ENCODE measurements around the gene PTGFRN. TPM values are rescaled to one million over a fixed set of nuclear protein-coding genes. Genes with fewer than 3 reads are reported as not detected.

Gene PTGFRN
- total RNA-seq, 1 donor from 2014 or later, result 53.2 TPM

DNA sequence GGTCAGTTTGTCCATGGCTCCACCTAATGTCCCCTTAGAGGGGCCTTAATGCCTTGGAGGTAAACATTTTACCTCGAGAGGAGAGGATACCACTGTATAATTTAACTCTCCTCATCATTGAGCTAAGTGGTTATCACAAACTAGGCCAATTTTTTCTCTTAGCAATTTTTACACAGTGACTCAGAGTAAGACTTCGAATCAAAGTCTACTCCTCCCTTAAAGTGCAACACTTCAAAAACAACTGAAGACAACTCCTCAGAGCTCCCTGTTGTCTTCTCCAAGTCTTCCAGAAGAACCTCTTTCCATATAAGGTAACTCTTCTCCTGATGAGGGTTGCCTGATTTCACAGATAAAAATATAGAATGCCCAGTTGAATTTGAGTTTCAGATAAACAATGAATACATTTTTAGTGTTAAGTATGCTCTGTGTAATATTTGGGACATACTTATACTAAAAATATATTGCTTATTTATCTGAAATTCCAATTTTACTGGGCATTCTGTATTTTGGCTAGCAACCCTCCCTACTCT, 4.9 kb upstream of the PTGFRN start:
- H2AFZ ChIP-seq (replicated peaks), result no peak overlapping the region
- no peaks in the 10 kb centered on the region for H3K9me3 ChIP-seq (ENCODE audit: low read depth)
- H3K27me3 ChIP-seq, result peaks cover 4% of the 10 kb centered on the region
- H3K27ac ChIP-seq, result no peak overlapping the region
- H3K9ac ChIP-seq, result no peak overlapping the region
- TF ChIP-seq EZH2 (IDR thresholded peaks at IDR 0.05), result no peak
- TF ChIP-seq CTCF (IDR thresholded peaks at IDR 0.05), result no peak
- TF ChIP-seq EZH2phosphoT487 (IDR thresholded peaks at IDR 0.05), result no peak
- H3K4me1 ChIP-seq, result peaks cover 8% of the 10 kb centered on the region
- H3F3A ChIP-seq (ENCODE audit: low read depth), result peaks cover 10% of the 10 kb centered on the region
- no peak overlapping the region for H3K27ac Mint-ChIP-seq
- H3K79me2 ChIP-seq (ENCODE audit: low read depth), result no peaks in the 10 kb centered on the region
- no peak overlapping the region for H3K4me2 ChIP-seq
- H3K9me3 Mint-ChIP-seq, result no peaks in the 10 kb centered on the region
- peaks cover 9% of the 10 kb centered on the region for H3K4me1 Mint-ChIP-seq
- H3K4me3 ChIP-seq, result no peak overlapping the region
- no peak overlapping the region for H3K4me3 Mint-ChIP-seq
- H3K27me3 Mint-ChIP-seq (ENCODE audit: insufficient read depth, low read depth), result peaks cover 2% of the 10 kb centered on the region
- DNase-seq (ENCODE audit: low spot score), result no peak
- H4K20me1 ChIP-seq (ENCODE audit: low read depth), result no peaks in the 10 kb centered on the region
- H3K36me3 ChIP-seq, result no peaks in the 10 kb centered on the region
- H3K36me3 Mint-ChIP-seq, result no peaks in the 10 kb centered on the region

DNA sequence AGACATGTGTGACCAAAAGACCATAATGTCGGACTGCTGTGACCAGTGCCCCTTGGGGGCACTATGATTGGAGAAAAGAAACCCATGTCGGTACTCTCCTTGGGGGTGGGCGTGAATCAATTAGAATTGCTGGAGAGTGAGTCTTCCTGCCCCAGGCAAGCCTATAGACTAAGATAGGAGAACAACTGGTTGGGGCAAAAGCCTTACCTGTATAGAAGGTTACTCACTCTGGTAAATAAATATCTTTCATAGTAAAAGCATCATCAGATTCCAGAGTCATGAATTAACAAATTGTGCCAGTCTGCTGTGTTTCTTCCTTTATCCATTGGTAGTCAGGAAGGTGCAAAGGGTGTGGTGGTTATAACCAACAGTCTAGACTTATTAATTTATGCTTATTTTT, 2.9 kb upstream of the PTGFRN start:
- Mint-ChIP-seq H3K9me3 (no peaks in the 10 kb centered on the region), H3K27ac (no peak overlapping the region), H3K4me3 (no peak overlapping the region), H3K36me3 (no peaks in the 10 kb centered on the region), H3K4me1 (peaks cover 9% of the 10 kb centered on the region), H3K27me3 (ENCODE audit: insufficient read depth, low read depth) (peaks cover 2% of the 10 kb centered on the region)
- H3K4me3 ChIP-seq, result no peak overlapping the region
- peaks cover 10% of the 10 kb centered on the region for H3F3A ChIP-seq (ENCODE audit: low read depth)
- peaks cover 4% of the 10 kb centered on the region for H3K27me3 ChIP-seq
- H3K4me1 ChIP-seq, result peaks cover 18% of the 10 kb centered on the region
- no peak overlapping the region for H3K27ac ChIP-seq
- H2AFZ ChIP-seq (replicated peaks), result no peak overlapping the region
- no peak for DNase-seq (ENCODE audit: low spot score)
- H4K20me1 ChIP-seq (ENCODE audit: low read depth), result peaks cover 9% of the 10 kb centered on the region
- H3K36me3 ChIP-seq, result no peaks in the 10 kb centered on the region
- H3K4me2 ChIP-seq, result no peak overlapping the region
- peaks cover 15% of the 10 kb centered on the region for H3K79me2 ChIP-seq (ENCODE audit: low read depth)
- no peak for TF ChIP-seq EZH2phosphoT487 (IDR thresholded peaks at IDR 0.05)
- TF ChIP-seq EZH2 (IDR thresholded peaks at IDR 0.05), result no peak
- no peak for TF ChIP-seq CTCF (IDR thresholded peaks at IDR 0.05)
- no peaks in the 10 kb centered on the region for H3K9me3 ChIP-seq (ENCODE audit: low read depth)
- H3K9ac ChIP-seq, result no peak overlapping the region

DNA sequence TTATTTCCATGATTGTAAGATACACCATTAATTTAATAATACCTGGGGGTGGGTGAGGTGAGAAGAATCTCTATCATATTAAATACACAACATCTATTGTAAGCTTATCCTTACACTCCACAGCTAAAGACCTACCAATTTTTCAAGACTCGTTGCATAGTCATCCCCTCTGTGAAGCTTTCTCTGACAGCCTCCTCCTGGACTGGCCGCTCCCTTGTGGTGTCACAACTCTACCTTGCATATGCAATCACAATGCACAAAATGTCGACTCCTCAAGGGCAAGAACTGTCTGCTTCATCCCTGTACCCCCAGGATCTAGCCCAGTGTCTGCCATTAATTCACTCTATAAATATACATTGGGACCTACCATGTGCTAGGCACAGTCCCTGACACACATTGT, 2.4 kb upstream of the PTGFRN start:
- Mint-ChIP-seq H3K4me3 (no peak overlapping the region), H3K27ac (no peak overlapping the region), H3K27me3 (ENCODE audit: insufficient read depth, low read depth) (peaks cover 2% of the 10 kb centered on the region), H3K36me3 (no peaks in the 10 kb centered on the region), H3K4me1 (peaks cover 9% of the 10 kb centered on the region), H3K9me3 (no peaks in the 10 kb centered on the region)
- Histone ChIP-seq H3K79me2 (ENCODE audit: low read depth) (peaks cover 20% of the 10 kb centered on the region), H3K27me3 (peaks cover 4% of the 10 kb centered on the region), H2AFZ (replicated peaks) (no peak overlapping the region), H3F3A (ENCODE audit: low read depth) (peaks cover 10% of the 10 kb centered on the region), H3K4me3 (no peak overlapping the region), H3K9me3 (ENCODE audit: low read depth) (no peaks in the 10 kb centered on the region), H3K4me2 (no peak overlapping the region), H3K9ac (no peak overlapping the region), H4K20me1 (ENCODE audit: low read depth) (peaks cover 14% of the 10 kb centered on the region), H3K27ac (no peak overlapping the region), H3K4me1 (peaks cover 24% of the 10 kb centered on the region), H3K36me3 (no peaks in the 10 kb centered on the region)
- no peak for DNase-seq (ENCODE audit: low spot score)
- TF ChIP-seq EZH2 (IDR thresholded peaks at IDR 0.05) (no peak), CTCF (IDR thresholded peaks at IDR 0.05) (no peak), EZH2phosphoT487 (IDR thresholded peaks at IDR 0.05) (no peak)
